GM12873 (cell line): ENCODE measurements around the gene CACNA2D4.

ENCODE experiments used
- CTCF ChIP-seq: IDR thresholded peaks from 2 replicates; pipeline ENCODE4 v1.5.1; 2012; ENCODE audit warnings: low read depth, mild to moderate bottlenecking, moderate library complexity, low read length, control low read depth; ENCODE audit not compliant: insufficient read depth; ENCODE audit errors: missing control alignments

The CACNA2D4 gene

GRCh38 chr12:1807087-1807860, 111.2 kb downstream of the CACNA2D4 start:
- TF ChIP-seq CTCF = no peak

- TF ChIP-seq CTCF = no peak
Observed at GRCh38 chr12:1806301-1807086, 112.0 kb downstream of the CACNA2D4 start.

GRCh38 chr12:1805441-1806081, 112.9 kb downstream of the CACNA2D4 start:
- TF ChIP-seq CTCF = no peak

GRCh38 chr12:1804545-1805332, 113.7 kb downstream of the CACNA2D4 start:
- TF ChIP-seq CTCF = no peak

GRCh38 chr12:1803736-1804135, 114.7 kb downstream of the CACNA2D4 start:
- no peak for TF ChIP-seq CTCF

- TF ChIP-seq CTCF = no peak
Observed at GRCh38 chr12:1801303-1801975, 117.0 kb downstream of the CACNA2D4 start.
